Measurements from ENCODE around the gene RWDD3.

GRCh38 chr1:95287825-95288224 is 53.8 kb downstream of the RWDD3 start:
- TF ChIP-seq, protein P1, sequence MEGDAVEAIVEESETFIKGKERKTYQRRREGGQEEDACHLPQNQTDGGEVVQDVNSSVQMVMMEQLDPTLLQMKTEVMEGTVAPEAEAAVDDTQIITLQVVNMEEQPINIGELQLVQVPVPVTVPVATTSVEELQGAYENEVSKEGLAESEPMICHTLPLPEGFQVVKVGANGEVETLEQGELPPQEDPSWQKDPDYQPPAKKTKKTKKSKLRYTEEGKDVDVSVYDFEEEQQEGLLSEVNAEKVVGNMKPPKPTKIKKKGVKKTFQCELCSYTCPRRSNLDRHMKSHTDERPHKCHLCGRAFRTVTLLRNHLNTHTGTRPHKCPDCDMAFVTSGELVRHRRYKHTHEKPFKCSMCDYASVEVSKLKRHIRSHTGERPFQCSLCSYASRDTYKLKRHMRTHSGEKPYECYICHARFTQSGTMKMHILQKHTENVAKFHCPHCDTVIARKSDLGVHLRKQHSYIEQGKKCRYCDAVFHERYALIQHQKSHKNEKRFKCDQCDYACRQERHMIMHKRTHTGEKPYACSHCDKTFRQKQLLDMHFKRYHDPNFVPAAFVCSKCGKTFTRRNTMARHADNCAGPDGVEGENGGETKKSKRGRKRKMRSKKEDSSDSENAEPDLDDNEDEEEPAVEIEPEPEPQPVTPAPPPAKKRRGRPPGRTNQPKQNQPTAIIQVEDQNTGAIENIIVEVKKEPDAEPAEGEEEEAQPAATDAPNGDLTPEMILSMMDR (conservative IDR thresholded peaks at IDR 0.05): no peak
- no peak for TF ChIP-seq EZH2 (IDR thresholded peaks at IDR 0.05; ENCODE audit: low read depth)
